ENCODE results near the gene FOXQ1.
"Not testable (repeated sequence)": the region's sequence is repeated elsewhere in the genome, so short reads cannot be mapped to it uniquely, and the experiment has no call there.

The FOXQ1 gene

DNA sequence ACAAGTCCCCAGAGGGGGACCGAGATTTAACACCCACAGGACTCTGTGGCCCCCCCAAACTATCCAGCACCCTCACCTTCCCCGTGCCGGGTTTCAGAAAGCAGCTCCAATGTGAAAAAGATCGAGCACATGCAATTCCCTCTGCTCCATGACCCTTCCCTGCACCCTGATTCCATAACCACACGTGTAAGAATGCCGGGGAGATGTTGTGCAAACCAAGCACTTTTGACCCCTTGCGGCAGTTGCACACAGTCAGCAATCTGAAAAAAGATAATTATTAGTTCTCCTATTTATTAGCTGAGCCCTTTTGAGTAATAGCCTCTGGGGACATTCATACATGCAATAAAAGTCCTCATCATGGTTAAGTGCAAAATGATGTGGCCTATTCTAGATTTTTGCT, 13.0 kb downstream of the FOXQ1 start:
- no peak for DNase-seq

DNA sequence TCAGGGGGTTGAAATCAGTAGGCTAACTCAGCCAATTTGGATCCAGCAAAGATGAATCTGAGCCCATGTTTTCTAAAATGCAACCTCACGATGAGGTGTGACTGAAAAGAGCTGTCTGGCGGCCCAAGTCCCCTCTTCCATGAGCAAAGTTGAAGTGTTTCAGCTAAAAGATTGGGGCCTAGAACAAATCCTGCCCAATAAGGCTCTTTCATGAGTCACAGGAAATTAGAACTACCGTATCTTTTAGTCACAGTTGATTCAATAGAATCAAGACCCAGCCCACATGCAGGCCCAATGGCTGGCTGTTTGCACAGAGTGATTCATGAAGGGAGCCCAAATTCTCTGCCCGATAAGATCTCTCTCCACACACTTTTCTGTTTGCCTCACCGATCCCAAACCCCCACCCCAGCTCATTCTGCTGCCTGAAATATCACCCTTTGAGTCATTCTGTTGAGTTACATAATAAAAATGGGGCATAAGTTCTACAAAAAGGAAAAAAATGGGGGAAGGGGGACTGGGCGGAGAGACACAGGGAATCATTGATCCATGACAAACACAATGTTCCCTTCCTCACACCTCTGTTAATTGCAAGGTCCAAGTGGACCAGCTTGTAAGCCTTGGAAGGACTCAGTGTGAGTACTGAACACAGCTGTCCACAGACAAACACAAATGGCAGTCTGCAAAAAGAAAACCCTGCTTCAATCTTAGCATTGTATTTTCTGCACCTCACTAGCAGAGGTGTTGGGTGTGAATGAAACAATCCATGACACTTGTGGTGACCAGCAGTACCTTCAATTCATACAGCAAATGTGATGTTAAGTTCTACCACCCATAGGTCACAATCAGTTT, 13.8 kb downstream of the FOXQ1 start:
- no peak for DNase-seq

DNA sequence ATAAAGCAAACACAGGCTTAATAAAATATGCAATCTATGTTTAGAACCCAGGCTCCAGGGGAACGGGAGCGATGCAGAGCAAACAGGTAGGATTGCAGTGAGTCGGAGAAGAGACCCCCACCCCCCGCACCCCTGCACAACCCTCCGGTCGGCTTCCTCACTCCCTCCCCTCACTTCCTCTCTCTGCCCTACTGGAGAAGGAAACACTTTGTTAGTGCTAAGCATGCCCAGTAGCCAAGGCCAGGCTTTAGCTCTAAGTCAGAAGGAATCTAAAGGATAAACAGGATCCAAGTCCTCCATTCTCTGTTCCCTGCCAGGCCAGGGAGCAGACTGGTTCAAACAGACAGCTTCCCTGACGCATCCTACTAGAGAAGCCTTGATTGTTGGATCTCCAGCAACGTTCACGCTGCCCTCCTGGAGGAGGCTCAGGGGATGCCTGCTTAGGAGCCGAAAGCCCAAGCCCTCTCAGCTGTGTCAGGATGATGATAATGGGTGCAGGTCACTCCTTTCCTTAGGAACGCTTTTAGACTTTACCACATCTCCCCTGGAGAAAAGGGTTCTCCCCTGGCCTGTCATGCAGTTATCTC, 14.7 kb downstream of the FOXQ1 start:
- no peak for DNase-seq

DNA sequence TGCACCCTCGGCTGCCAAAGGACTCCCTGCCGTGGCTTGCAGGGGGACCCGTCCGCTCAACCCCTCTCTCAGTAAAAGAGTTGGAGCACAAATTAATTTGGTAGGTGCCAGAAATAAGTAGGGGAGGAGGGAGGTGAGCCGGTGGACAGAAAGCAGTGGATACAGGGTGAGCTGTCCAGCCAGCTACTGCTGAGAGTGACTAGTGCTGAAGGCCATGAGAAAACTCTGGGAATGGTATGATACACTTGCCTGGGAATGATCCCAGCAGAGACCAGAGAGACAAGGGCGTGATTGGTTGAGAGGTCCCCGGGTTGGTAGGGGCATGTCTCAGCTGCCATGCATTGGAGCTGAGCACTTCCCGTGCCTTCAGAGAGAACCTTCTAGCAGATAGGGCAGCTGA, 15.7 kb downstream of the FOXQ1 start:
- DNase-seq, result no peak

DNA sequence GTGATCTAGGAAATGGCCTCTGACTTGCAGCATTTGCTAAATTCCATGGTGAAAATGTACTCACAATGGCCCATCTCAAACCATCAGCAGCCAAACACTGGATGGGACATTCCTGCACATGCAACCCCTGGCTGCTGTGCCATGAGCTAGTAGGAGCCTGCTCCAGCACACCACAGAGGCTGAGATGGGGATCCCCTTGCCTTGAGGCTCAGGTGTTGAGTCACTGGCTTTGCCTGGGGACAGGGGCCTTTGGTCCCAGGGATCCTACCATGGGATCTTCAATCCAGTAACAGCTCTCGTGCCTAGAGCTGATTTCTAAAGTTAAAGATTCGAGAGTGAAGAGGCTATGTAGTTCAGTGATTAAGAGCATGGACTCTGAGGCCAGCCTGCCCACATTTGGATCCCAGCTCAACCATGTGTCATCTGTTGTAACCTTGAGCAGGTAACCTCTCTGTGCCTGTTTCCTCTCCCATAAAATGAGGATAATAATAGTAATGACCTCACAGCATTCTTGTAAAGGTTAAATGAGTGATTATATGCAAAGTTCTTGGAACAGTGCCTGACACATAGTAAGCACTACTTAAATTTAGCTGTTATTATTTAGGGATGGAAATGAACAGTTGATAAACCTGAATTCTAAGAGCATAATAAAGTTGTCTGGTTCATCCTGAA, 16.4 kb downstream of the FOXQ1 start:
- DNase-seq, result no peak

DNA sequence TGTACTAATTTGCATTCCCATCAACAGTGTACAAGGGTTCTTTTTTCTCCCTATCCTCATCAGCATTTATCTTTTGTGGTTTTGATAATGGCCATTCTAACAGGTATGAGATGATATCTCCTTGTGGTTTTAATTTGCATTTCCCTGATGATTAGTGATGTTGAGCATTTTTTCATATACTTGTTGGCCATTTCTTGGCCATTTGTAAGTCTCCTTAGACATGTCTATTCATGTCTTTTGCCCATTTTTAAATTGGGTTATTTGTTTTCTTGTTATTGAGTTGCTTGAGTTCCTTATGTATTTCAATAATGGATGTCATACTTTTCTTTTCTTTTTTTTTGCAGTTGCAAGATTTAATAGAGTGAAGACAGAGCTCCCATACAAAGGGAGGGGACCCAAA, 17.8 kb downstream of the FOXQ1 start:
- DNase-seq, result no peak

DNA sequence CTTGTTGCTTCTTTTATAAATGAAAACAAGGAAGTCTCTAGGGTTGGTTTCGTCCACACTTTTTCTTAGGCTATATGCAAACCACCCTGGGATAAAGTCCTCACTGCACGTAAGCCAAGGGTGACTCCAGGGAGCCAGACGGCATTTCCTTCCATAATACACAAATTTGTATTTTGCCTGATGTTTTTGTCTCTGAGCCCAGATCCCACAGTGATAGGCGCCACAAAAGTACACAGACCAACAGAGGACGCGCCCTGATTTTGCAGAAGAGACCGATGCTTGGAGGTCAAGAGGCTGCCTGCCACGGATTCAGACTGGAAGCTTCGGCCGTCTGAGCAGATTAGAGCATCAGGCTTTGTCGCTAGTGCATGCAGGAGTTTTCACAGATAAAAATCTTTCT, 22.8 kb downstream of the FOXQ1 start:
- DNase-seq, result no peak

DNA sequence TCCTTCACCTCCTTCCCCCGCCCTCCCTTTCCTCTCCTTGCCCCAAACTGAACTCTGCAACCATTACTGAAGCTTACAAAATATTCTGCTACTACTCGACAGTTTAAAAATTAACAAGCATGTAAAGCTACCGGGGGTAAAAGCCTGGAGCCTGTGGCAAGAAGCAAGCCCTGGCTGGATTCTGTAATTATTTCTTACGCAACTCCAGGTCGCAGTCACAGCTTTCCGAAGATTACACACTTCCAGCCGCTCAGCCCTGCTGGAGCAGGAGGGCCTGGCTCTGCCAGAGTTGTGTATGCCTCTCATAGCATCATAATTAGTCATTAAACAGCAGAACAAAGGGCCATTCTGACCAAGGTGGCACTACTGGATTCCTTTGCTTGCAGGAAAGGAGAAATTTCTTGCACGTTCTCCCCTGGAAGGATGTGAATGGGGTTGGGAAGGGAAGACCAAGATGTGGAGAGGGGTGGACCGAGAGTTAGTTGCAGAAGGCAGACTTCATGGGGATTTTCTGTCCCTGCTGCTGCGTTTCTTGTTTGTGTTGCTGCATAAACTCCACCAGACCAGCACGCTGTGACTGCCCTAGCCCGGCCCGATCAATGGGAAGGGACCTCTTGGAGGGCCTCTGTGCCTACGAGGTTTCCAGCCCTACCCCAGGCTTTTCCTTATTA, 23.6 kb downstream of the FOXQ1 start:
- DNase-seq, result no peak

DNA sequence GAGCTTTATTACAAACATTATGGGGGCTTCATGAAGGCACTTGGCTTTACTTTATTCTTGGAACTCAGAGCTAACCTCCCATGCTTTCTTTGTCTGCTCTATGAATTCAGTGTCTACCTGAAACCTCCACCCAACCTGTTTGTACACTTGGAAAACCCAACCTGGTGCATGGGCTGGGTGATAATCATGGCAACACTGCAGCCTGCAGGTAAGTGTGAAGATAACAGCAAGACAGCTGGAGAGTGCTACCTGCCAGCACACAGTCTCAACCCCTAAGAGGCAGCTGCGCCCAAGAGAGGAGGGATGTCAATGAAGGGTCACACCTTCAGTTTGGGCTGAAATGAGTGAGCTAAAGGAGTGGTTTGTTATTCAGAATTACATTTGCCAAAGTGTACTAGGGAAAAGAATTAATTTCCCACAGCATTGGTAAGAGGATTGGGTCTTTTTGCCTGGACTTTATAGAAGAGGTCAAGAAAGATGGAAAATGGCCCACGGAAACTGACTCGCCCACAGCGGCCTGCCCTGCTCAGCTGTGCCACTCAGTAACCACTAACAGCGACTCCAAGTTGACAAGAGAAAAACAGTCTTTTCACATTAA, 24.4 kb downstream of the FOXQ1 start:
- no peak for DNase-seq

DNA sequence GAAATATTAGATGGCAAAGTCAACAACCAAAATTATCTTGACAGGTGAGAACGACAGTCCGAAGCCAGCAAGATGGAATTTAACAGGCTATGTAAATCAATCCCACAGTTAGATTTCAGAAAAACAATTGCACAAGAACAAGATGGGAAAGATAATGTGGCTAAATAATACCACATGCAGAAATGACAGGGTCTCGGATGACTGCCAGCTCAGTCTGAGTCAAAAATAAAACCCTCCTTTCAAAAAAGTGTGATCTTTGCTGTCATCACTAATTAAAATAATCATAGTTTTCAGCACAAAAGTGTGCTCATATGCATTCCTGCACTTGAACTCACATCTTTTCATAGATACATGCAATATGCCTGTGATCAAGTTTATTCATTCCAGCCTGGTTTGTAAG, 25.9 kb downstream of the FOXQ1 start:
- no peak for DNase-seq

DNA sequence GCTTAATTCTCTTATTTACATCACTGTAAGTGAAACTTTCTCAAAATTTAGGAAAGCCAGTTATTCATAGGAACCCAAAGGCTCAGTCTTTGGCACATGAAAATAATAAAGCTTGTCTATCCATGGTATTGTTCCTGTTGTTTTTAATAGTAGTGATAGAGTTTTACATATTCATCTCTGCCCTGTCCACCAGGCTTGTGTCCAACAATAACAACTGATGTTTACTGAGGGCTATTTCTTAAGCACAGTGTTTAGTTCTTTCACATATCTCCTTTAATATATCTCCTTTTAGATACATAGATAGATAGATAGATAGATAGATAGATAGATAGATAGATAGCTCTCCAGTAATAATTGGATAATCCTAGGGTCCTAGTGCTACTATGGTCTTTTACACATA, 34.2 kb downstream of the FOXQ1 start:
- no peak for DNase-seq

DNA sequence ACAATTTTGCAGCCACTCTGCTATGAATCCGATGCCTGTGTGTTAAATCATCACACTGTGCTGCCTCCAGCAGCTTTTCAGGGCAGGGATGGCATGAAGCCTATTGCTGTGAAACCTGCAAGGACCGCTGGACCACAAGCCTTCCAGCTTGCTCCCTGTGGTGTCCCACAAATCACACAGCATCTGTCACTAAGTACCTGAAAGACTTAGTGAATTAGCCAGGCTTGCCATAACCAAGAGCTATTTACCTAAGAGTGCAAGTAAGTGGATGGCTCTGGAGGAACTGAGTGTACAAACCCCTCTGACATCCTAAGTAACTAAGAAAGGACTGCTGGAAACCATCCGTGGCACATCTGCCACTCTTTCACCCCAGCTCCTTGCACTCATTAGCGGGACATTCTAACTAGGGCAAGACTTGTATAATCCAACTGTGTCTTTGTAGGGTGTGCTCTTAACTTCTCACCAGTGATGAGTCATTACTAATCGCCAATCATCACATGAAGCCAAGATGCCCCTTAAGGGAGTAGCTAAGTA, 34.7 kb downstream of the FOXQ1 start:
- no peak for DNase-seq

DNA sequence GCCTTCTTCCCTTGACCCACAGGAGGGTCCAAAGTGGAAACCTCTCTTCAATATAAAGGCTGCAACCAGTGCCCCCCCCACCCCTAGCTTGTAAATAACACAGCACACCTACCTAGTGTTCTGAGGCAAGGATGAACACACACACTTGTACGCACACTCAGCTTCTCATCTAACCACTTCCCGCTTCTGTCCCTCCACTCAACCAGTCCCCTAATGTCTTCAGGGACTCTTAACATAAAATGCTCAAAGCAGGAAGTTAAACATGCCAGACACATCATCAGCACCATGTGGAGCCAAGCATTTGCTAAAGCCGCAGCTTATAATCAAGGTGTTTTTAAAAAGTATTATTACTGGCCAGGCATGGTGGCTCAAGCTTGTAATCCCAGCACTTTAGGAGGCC, 35.3 kb downstream of the FOXQ1 start:
- no peak for DNase-seq

DNA sequence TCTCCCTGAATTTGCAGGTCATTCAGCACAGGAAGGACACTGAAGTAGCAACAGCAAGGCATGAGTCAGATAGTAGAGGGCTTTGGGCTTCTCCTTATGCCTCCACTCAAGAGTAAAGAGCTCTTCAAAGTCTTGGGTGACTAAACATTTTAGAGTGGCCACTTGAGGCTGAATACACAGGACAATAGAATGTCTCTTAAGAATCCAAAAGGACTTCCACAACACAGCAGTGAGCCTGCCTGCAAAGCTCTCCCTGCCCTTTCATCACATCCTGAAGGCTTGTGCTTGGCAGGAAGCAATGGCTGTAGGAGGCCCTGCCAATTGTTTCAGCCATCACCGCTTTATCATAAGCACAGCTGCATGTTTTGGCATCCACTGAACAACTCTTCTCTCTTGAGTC, 36.8 kb downstream of the FOXQ1 start:
- DNase-seq, result no peak

DNA sequence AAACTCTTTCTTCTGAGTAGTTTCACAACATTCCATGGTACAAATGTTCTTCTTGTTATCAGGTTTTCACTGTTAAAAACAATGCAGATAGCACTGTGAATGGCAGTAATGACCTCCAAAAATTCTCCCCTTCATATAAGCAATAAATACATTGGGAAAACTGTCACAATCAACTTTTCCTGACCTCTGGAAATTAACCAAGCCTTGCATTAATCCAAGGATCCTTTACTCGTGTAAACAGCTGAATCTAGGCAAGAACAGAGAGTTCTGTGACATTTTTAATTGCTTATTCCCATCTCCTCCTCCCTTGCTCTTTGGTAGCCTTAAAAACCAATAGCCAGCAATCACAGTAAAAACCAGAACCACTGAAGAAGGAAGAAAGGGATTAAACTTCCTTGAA, 37.8 kb downstream of the FOXQ1 start:
- DNase-seq, result no peak

DNA sequence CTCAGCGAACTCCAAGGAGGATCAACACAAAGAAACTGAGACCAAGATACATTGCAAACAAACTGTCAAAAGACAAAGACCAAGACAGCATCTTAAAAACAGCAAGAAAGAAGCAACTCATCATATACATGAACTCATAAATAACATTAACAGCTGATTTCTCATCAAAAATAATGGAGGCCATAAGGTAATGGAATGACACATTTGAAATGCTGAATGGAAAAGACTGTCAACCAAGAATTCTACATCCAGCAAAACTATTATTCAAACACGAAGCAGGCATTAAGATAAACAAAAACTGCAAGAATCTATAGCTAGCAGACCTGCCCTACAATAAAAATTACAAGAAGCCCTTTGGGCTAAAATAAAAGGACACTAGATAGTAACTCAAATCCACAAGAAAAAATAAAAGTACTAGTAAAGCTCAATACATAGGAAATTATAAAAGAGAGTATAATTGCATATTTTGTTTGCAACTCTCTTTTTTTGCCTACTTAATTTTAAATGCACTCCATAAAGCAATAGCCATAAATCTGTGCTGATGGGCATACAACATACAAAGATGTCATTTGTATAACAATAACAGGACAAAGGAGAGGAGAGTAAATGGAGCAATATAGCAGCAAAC, 39.6 kb downstream of the FOXQ1 start:
- DNase-seq, result no peak

DNA sequence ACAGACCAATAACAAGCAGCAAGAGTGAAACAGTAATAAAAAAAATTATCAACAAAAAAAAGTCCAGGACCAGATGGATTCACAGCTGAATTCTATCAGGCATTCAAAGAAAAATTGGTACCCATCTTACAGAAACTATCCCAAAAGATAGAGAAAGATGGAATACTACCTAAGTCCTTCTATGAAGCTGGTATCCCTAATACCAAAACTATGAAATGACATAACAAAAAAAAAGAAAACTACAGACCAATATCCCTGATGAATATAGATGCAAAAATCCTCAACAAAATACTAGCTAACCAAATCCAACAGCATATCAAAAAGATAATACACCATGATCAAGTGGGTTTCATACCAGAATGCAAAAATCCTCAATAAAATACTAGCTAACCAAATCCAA, 43.2 kb downstream of the FOXQ1 start:
- not testable (repeated sequence) for DNase-seq

DNA sequence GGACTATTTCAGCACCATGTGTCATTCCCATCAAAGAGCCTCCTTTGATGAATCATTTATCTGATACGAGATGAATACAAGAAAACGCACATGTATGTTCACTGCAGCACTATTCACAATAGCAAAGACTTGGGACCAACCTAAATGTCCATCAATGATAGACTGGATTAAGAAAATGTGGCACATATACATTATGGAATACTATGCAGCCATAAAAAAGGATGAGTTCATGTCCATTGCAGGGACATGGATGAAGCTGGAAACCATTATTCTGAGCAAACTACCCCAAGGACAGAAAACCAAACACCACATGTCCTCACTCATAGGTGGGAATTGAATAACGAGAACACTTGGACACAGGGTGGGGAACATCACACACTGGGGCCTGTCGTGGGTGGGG, 49.8 kb downstream of the FOXQ1 start:
- DNase-seq, result not testable (repeated sequence)

DNA sequence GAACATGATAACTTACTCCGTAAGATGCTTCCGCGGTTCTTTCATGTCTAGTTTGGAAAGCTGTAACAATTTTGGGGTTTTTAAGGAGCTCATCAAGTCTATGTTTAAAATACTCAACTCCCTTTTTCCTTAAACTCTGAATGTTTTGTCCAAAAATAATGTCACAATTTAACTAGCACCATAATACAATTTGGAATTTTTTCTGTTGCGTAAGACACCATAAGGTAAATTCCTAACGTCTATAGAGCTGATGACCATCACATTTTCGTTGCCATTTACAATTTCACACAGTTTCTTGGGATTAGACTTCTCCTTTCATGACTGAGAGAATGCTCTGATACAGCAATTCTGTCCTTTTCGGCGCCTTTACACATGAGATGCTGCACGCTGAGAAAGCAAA, 50.7 kb downstream of the FOXQ1 start:
- DNase-seq, result no peak

DNA sequence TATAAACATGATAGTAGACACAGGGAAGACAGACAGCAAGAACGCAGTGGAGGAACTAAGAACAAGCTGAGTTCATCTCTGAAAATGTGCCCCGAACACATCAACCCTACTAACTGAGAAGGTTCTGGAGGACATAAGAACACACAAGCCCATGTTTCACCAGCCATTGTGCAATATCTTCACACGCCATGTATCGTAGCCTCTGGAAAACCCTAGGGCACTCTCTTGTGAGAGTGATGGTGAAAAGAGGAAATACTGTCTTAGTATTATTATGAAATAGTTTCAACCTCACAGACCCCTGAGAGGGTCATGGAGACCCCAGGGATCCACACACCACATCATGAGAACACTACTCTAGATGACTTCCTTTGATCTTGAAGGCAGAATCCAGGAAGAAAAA, 51.4 kb downstream of the FOXQ1 start:
- no peak for DNase-seq

DNA sequence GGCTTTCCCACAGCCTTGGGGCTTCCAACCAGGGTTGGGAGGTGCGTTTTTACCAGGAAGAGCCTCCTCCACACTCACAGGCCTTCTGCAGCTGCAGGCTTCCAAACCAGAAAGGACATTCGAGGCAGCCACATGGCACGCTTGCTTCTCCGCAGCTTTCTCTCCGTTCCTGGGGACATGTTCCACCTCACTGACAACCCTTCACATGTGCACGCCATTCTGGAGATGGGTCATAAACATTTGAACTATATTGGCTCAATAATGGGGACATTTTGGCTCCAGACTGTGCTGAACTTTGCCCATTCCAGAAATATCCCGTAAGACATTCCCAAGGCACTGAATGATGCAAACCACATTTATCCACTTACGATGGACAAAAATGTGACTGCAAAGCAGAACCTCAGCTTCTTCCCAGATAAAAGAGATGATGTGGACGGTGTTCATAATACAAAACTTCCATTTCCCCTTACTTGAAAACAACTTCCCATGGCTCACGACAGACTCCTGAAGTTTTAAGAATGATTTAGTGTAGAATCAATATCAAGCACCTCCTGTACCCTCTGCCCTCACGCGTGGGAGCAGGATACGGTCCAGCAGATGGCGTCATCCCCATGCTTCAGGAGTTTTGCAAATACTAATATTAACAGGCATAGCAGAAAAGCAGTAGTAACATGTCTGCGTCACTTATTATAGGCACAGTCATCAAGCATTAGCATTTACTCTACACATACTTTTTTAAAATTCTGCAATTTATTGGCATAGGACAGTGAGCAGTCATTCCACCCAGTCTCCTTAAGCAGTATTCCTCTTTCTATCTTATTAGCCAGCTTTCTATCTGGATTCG, 52.1 kb downstream of the FOXQ1 start:
- DNase-seq, result no peak

Measured in activated CD4-positive, alpha-beta T cell treated with anti-CD3 and anti-CD28 coated beads, Interleukin-2, amount 50 U/mL, for 1 hour (primary cell).